CD4-positive, CD25-positive, alpha-beta regulatory T cell (primary cell): ENCODE measurements around the gene NUP214. TPM values are rescaled to one million over a fixed set of nuclear protein-coding genes. Genes with fewer than 3 reads are reported as not detected.
"Not testable (repeated sequence)": the region's sequence is repeated elsewhere in the genome, so short reads cannot be mapped to it uniquely, and the experiment has no call there.

Experiments
- ATAC-seq, 2 donors: fragments of 150-1000 bp; cut with Tn5 transposase; one replicate each; pipeline ENCODE4 v1.10.0; 2021; ENCODE audit warnings: low read depth in 2 of 2, moderate number of reproducible peaks in 2 of 2, moderate library complexity in 1 of 2
- DNase-seq, 3 donors: peaks; one replicate each; pipeline versions ENCODE4 v3.0.0 to v3.0.0-alpha.2; 2012 to 2022; ENCODE audit warnings: mixed read lengths in 1 of 3
- H3K27ac ChIP-seq: one replicate; pipeline ENCODE4 v1.7.0; 2013; ENCODE audit warnings: mild to moderate bottlenecking, low read length; ENCODE audit not compliant: insufficient read depth, poor library complexity, severe bottlenecking
- H3K27me3 ChIP-seq: one replicate; pipeline ENCODE4 v1.7.0; 2013; ENCODE audit warnings: low read length; ENCODE audit not compliant: control insufficient read depth, insufficient read depth
- H3K36me3 ChIP-seq: one replicate; pipeline ENCODE4 v1.7.0; 2013; ENCODE audit warnings: mild to moderate bottlenecking, low read length, moderate library complexity; ENCODE audit not compliant: control insufficient read depth, insufficient read depth
- H3K4me1 ChIP-seq: 2 replicates; pipeline ENCODE4 v1.7.0; 2013; ENCODE audit warnings: mild to moderate bottlenecking, low read length; ENCODE audit not compliant: insufficient read depth, control insufficient read depth, poor library complexity, severe bottlenecking
- H3K4me3 ChIP-seq: one replicate; pipeline ENCODE4 v1.7.0; 2013; ENCODE audit warnings: low read depth, mild to moderate bottlenecking, low read length, moderate library complexity
- H3K9me3 ChIP-seq, 2 experiments: 1 replicate in 1 of 2; 2 replicates in 1 of 2; pipeline ENCODE4 v1.7.0; 2013; ENCODE audit warnings: low read length in 2 of 2, mild to moderate bottlenecking in 1 of 2, moderate library complexity in 1 of 2; ENCODE audit not compliant: control insufficient read depth in 2 of 2
- H3K27ac Mint-ChIP-seq, 3 donors: one replicate each; pipeline ENCODE4 v1.8.0; 2020 to 2022; ENCODE audit warnings: mild to moderate bottlenecking in 3 of 3, mixed read lengths in 3 of 3, moderate library complexity in 2 of 3
- H3K27me3 Mint-ChIP-seq: one replicate; pipeline ENCODE4 v1.8.0; 2022; ENCODE audit warnings: mild to moderate bottlenecking, mixed read lengths
- H3K36me3 Mint-ChIP-seq: one replicate; pipeline ENCODE4 v1.8.0; 2020; ENCODE audit warnings: mixed read lengths
- H3K4me1 Mint-ChIP-seq, 4 donors: one replicate each; pipeline ENCODE4 v1.8.0; 2020 to 2022; ENCODE audit warnings: mixed read lengths in 4 of 4, mild to moderate bottlenecking in 1 of 4
- H3K4me3 Mint-ChIP-seq, 4 donors: one replicate each; pipeline ENCODE4 v1.8.0; 2020 to 2022; ENCODE audit warnings: mild to moderate bottlenecking in 4 of 4, mixed read lengths in 4 of 4, moderate library complexity in 3 of 4
- H3K9me3 Mint-ChIP-seq, 7 donors: one replicate each; pipeline ENCODE4 v1.8.0; 2020 to 2022; ENCODE audit warnings: mixed read lengths in 7 of 7, mild to moderate bottlenecking in 3 of 7, moderate library complexity in 2 of 7
- polyA plus RNA-seq, 4 donors: library from polyadenylated mRNA; unstranded; fragments of 300-500 nt; fragmentation: Illumina TruSeq; gene quantifications; one replicate each; pipeline ENCODE4 v1.2.3, GENCODE V29; 2021
- total RNA-seq: library from RNA; stranded (reverse); gene quantifications from one replicate; pipeline ENCODE4 v1.2.3, GENCODE V29; 2022

Gene NUP214
- total and polyA plus RNA-seq, 5 donors from 2014 or later = 9.8 to 124 (median 14.8) TPM

GRCh38 chr9:131098391-131099101 is 26.8 kb upstream of the NUP214 start:
- no peak for ATAC-seq
- no peaks in the 10 kb centered on the region for H3K36me3 Mint-ChIP-seq
- no peaks in the 10 kb centered on the region for H3K9me3 Mint-ChIP-seq
- H3K4me3 Mint-ChIP-seq = peak overlapping the region in 1 of 4 donors; percentile 28
- Histone ChIP-seq H3K4me1 (peaks cover 5% of the 10 kb centered on the region), H3K4me3 (no peak overlapping the region), H3K27me3 (peaks cover 11% of the 10 kb centered on the region), H3K27ac (no peak overlapping the region), H3K36me3 (no peaks in the 10 kb centered on the region), H3K9me3 (no peaks in the 10 kb centered on the region)
- no peak for DNase-seq
- H3K4me1 Mint-ChIP-seq = peaks cover 0 to 16% (median 6%) of the 10 kb centered on the region in 4 donors
- no peak overlapping the region for H3K27ac Mint-ChIP-seq
- H3K27me3 Mint-ChIP-seq = peaks cover 45% of the 10 kb centered on the region

- Mint-ChIP-seq H3K4me3 (peak overlapping the region in 1 of 4 donors; percentile 58), H3K36me3 (no peaks in the 10 kb centered on the region), H3K27ac (no peak overlapping the region), H3K9me3 (no peaks in the 10 kb centered on the region), H3K27me3 (peaks cover 39% of the 10 kb centered on the region), H3K4me1 (peaks cover 0 to 16% (median 6%) of the 10 kb centered on the region in 4 donors)
- no peaks in the 10 kb centered on the region for H3K36me3 ChIP-seq
- H3K27me3 ChIP-seq = peaks cover 11% of the 10 kb centered on the region
- ATAC-seq (no peak), DNase-seq (no peak)
- peaks cover 5% of the 10 kb centered on the region for H3K4me1 ChIP-seq
- H3K27ac ChIP-seq = no peak overlapping the region
- no peak overlapping the region for H3K4me3 ChIP-seq
- no peaks in the 10 kb centered on the region for H3K9me3 ChIP-seq
Observed at GRCh38 chr9:131099102-131099606, 26.2 kb upstream of the NUP214 start.

GRCh38 chr9:131099845-131100244 is 25.5 kb upstream of the NUP214 start:
- not testable (repeated sequence) for H3K4me3 ChIP-seq, H3K9me3 ChIP-seq, H3K36me3 ChIP-seq, H3K9me3 Mint-ChIP-seq, DNase-seq, H3K27ac Mint-ChIP-seq, H3K4me1 ChIP-seq, H3K27me3 ChIP-seq, H3K36me3 Mint-ChIP-seq, H3K27ac ChIP-seq, ATAC-seq
- H3K27me3 Mint-ChIP-seq = peaks cover 32% of the 10 kb centered on the region
- H3K4me1 Mint-ChIP-seq = peaks cover 0 to 15% (median 6%) of the 10 kb centered on the region in 4 donors
- peak overlapping the region in 1 of 4 donors; percentile 4 for H3K4me3 Mint-ChIP-seq

- Histone ChIP-seq H3K4me1 (peaks cover 5% of the 10 kb centered on the region), H3K27ac (no peak overlapping the region), H3K36me3 (no peaks in the 10 kb centered on the region), H3K27me3 (peaks cover 3% of the 10 kb centered on the region), H3K4me3 (no peak overlapping the region), H3K9me3 (no peaks in the 10 kb centered on the region)
- no peaks in the 10 kb centered on the region for H3K36me3 Mint-ChIP-seq
- H3K4me3 Mint-ChIP-seq = no peak overlapping the region
- no peak overlapping the region for H3K27ac Mint-ChIP-seq
- DNase-seq (no peak), ATAC-seq (no peak)
- peaks cover 28% of the 10 kb centered on the region for H3K27me3 Mint-ChIP-seq
- H3K4me1 Mint-ChIP-seq = peaks cover 0 to 13% (median 6%) of the 10 kb centered on the region in 4 donors
- H3K9me3 Mint-ChIP-seq = no peaks in the 10 kb centered on the region
Observed at GRCh38 chr9:131100445-131100844, 24.9 kb upstream of the NUP214 start.

- no peaks in the 10 kb centered on the region for H3K9me3 Mint-ChIP-seq
- Histone ChIP-seq H3K4me3 (no peak overlapping the region), H3K4me1 (no peaks in the 10 kb centered on the region), H3K9me3 (no peaks in the 10 kb centered on the region), H3K27ac (no peak overlapping the region), H3K27me3 (no peaks in the 10 kb centered on the region), H3K36me3 (no peaks in the 10 kb centered on the region)
- H3K27ac Mint-ChIP-seq = no peak overlapping the region
- no peak overlapping the region for H3K4me3 Mint-ChIP-seq
- DNase-seq = no peak
- H3K27me3 Mint-ChIP-seq = peaks cover 21% of the 10 kb centered on the region
- no peak for ATAC-seq
- no peaks in the 10 kb centered on the region for H3K36me3 Mint-ChIP-seq
- H3K4me1 Mint-ChIP-seq = peaks cover 0 to 9% (median 3%) of the 10 kb centered on the region in 4 donors
Observed at GRCh38 chr9:131101207-131101964, 24.0 kb upstream of the NUP214 start.

GRCh38 chr9:131103024-131103423 is 22.4 kb upstream of the NUP214 start:
- H3K36me3 ChIP-seq = no peaks in the 10 kb centered on the region
- Mint-ChIP-seq H3K36me3 (no peaks in the 10 kb centered on the region), H3K4me1 (no peaks in the 10 kb centered on the region), H3K4me3 (no peak overlapping the region), H3K27me3 (peaks cover 11% of the 10 kb centered on the region), H3K9me3 (no peaks in the 10 kb centered on the region), H3K27ac (no peak overlapping the region)
- no peaks in the 10 kb centered on the region for H3K9me3 ChIP-seq
- ATAC-seq (no peak), DNase-seq (no peak)
- H3K4me3 ChIP-seq = no peak overlapping the region
- no peaks in the 10 kb centered on the region for H3K4me1 ChIP-seq
- H3K27ac ChIP-seq = no peak overlapping the region
- no peaks in the 10 kb centered on the region for H3K27me3 ChIP-seq

GRCh38 chr9:131103535-131103934 is 21.9 kb upstream of the NUP214 start:
- Mint-ChIP-seq H3K27me3 (peaks cover 11% of the 10 kb centered on the region), H3K36me3 (no peaks in the 10 kb centered on the region), H3K4me1 (no peaks in the 10 kb centered on the region), H3K9me3 (no peaks in the 10 kb centered on the region), H3K27ac (peak overlapping the region in 1 of 3 donors; percentile 6), H3K4me3 (no peak overlapping the region)
- Histone ChIP-seq H3K9me3 (no peaks in the 10 kb centered on the region), H3K27ac (no peak overlapping the region), H3K27me3 (no peaks in the 10 kb centered on the region), H3K4me3 (no peak overlapping the region), H3K36me3 (no peaks in the 10 kb centered on the region), H3K4me1 (no peaks in the 10 kb centered on the region)
- ATAC-seq (no peak), DNase-seq (no peak)
